ENCODE measurements around the gene IL16. TPM values are rescaled to one million over a fixed set of nuclear protein-coding genes. Genes with fewer than 3 reads are reported as not detected.
"Not testable (repeated sequence)": the region's sequence is repeated elsewhere in the genome, so short reads cannot be mapped to it uniquely, and the experiment has no call there.

IL16 gene
- total and polyA plus RNA-seq, 10 donors: 93.9 to 159 (median 128) TPM

- intact Hi-C loops (cut with DNase I; ENCODE audit: low total_unique reads): no loop called here
- H3K27me3 ChIP-seq (replicated peaks in 1 of 7): no peaks in the 10 kb centered on the region
- DNase-seq: no peak
- H3K4me1 ChIP-seq: peaks cover 0 to 6% (median 0%) of the 10 kb centered on the region in 6 donors
- no peaks in the 10 kb centered on the region for H3K36me3 ChIP-seq
- H3K27ac ChIP-seq: no peak overlapping the region
- no peaks in the 10 kb centered on the region for H3K9me3 ChIP-seq
- H3K4me3 ChIP-seq: no peak overlapping the region
- WGBS, 5 donors: 84 to 93% (median 89%) methylated on average over 4 of the region's 4 CpGs
- TF ChIP-seq CTCF (IDR thresholded peaks at IDR 0.05 in 8 of 11, conservative IDR thresholded peaks at IDR 0.05 in 3 of 11) (no peak), POLR2A (IDR thresholded peaks at IDR 0.05) (no peak), POLR2AphosphoS5 (IDR thresholded peaks at IDR 0.05) (no peak)
Measured at GRCh38 chr15:81343371-81343770, 146.7 kb downstream of the IL16 start.

- H3K9me3 ChIP-seq: no peaks in the 10 kb centered on the region
- intact Hi-C loops (cut with DNase I; ENCODE audit: low total_unique reads): no loop called here
- no peaks in the 10 kb centered on the region for H3K27me3 ChIP-seq (replicated peaks in 1 of 7)
- no peaks in the 10 kb centered on the region for H3K4me1 ChIP-seq
- H3K36me3 ChIP-seq: no peaks in the 10 kb centered on the region
- 48 to 64% (median 59%) methylated on average over 2 of the region's 2 CpGs for WGBS, 5 donors
- no peak overlapping the region for H3K27ac ChIP-seq
- no peak for TF ChIP-seq CTCF (IDR thresholded peaks at IDR 0.05 in 8 of 11, conservative IDR thresholded peaks at IDR 0.05 in 3 of 11)
- TF ChIP-seq POLR2A (IDR thresholded peaks at IDR 0.05): no peak
- TF ChIP-seq POLR2AphosphoS5 (IDR thresholded peaks at IDR 0.05): no peak
- no peak overlapping the region for H3K4me3 ChIP-seq
- DNase-seq: no peak
Measured at GRCh38 chr15:81346611-81347010, 149.9 kb downstream of the IL16 start.

GRCh38 chr15:81347910-81348309, 151.2 kb downstream of the IL16 start:
- 79 to 87% (median 84%) methylated on average over 4 of the region's 4 CpGs for WGBS, 5 donors
- H3K4me1 ChIP-seq: no peaks in the 10 kb centered on the region
- no peaks in the 10 kb centered on the region for H3K9me3 ChIP-seq
- no peaks in the 10 kb centered on the region for H3K27me3 ChIP-seq (replicated peaks in 1 of 7)
- intact Hi-C loops (cut with DNase I; ENCODE audit: low total_unique reads): no loop called here
- no peak overlapping the region for H3K27ac ChIP-seq
- no peaks in the 10 kb centered on the region for H3K36me3 ChIP-seq
- TF ChIP-seq POLR2A (IDR thresholded peaks at IDR 0.05): no peak
- no peak for TF ChIP-seq POLR2AphosphoS5 (IDR thresholded peaks at IDR 0.05)
- no peak for TF ChIP-seq CTCF (IDR thresholded peaks at IDR 0.05 in 8 of 11, conservative IDR thresholded peaks at IDR 0.05 in 3 of 11)
- H3K4me3 ChIP-seq: no peak overlapping the region
- DNase-seq: no peak

- WGBS, 5 donors: 88 to 93% (median 90%) methylated on average over 11 of the region's 11 CpGs
- intact Hi-C loops (cut with DNase I; ENCODE audit: low total_unique reads); H3K4me1 ChIP-seq; H3K9me3 ChIP-seq; H3K27ac ChIP-seq; H3K27me3 ChIP-seq (replicated peaks in 1 of 7); H3K36me3 ChIP-seq; H3K4me3 ChIP-seq; DNase-seq: not testable (repeated sequence)
Measured at GRCh38 chr15:81348691-81349090, 152.0 kb downstream of the IL16 start.

- TF ChIP-seq CTCF (IDR thresholded peaks at IDR 0.05 in 8 of 11, conservative IDR thresholded peaks at IDR 0.05 in 3 of 11) (no peak), POLR2AphosphoS5 (IDR thresholded peaks at IDR 0.05) (no peak), POLR2A (IDR thresholded peaks at IDR 0.05) (no peak)
- Histone ChIP-seq H3K36me3 (no peaks in the 10 kb centered on the region), H3K4me3 (no peak overlapping the region), H3K27ac (no peak overlapping the region), H3K27me3 (replicated peaks in 1 of 7) (no peaks in the 10 kb centered on the region), H3K9me3 (no peaks in the 10 kb centered on the region), H3K4me1 (no peaks in the 10 kb centered on the region)
- DNase-seq: no peak
- intact Hi-C loops (cut with DNase I; ENCODE audit: low total_unique reads): no loop called here
- WGBS, 5 donors: 94 to 97% (median 96%) methylated on average over 3 of the region's 3 CpGs
Measured at GRCh38 chr15:81349271-81349670, 152.6 kb downstream of the IL16 start.
